IPS DF 6.9 (cell line): ENCODE data around the gene FOXD3.

Experiments used
- DNase-seq: peaks from one replicate; pipeline ENCODE4 v3.0.0-alpha.2; 2013; ENCODE audit warnings: low read depth, low spot score
- H3K27ac ChIP-seq: one replicate; pipeline ENCODE4 v1.5.1; 2013; ENCODE audit warnings: low read length, control low read depth
- H3K27me3 ChIP-seq: 2 replicates; pipeline ENCODE4 v1.6.1; 2013; ENCODE audit warnings: mild to moderate bottlenecking, low read length; ENCODE audit not compliant: control insufficient read depth, insufficient read depth
- H3K36me3 ChIP-seq: 2 replicates; pipeline ENCODE4 v1.6.1; 2013; ENCODE audit warnings: low read length; ENCODE audit not compliant: control insufficient read depth, insufficient read depth
- H3K4me1 ChIP-seq: 2 replicates; pipeline ENCODE4 v1.6.1; 2013; ENCODE audit warnings: low read length; ENCODE audit not compliant: control insufficient read depth, insufficient read depth
- H3K4me3 ChIP-seq: 2 replicates; pipeline ENCODE4 v1.5.1; 2013; ENCODE audit warnings: mild to moderate bottlenecking, low read length
- H3K9me3 ChIP-seq: 2 replicates; pipeline ENCODE4 v1.6.1; 2013; ENCODE audit warnings: low read length, inconsistent platforms; ENCODE audit not compliant: control insufficient read depth, insufficient read depth
- WGBS: extraction: QIAGEN DNeasy Blood & Tissue Kit; methylation state at CpG from one replicate; pipeline ENCODE4 v1.1.7; 2013; ENCODE audit warnings: mixed read lengths, missing lambda C conversion rate; ENCODE audit not compliant: insufficient read length, insufficient coverage; 5-methylcytosine and 5-hydroxymethylcytosine counted together

FOXD3 gene

DNA sequence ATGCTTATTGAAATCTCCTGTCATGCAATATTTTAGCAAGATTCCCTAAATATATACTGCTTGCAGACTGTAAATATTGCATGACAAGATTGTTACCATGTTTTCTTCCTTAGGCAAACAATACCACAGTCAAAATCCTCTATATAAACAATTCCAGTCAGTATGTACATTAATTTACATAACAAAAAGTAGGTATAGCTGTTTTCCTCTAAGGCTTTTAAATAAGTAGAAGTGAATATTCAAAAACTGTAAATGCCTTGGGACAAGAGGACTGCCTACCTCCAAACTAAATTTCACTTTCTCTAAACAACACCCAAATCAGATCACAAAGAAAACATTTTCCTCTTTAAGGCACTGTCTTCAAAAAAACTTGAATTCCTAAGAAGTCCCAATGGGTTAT is 17.3 kb upstream of the FOXD3 start:
- Histone ChIP-seq H3K27me3 (no peaks in the 10 kb centered on the region), H3K36me3 (no peaks in the 10 kb centered on the region), H3K4me1 (no peaks in the 10 kb centered on the region; the same call in none of the 2 replicates), H3K27ac (no peak overlapping the region), H3K4me3 (no peak overlapping the region), H3K9me3 (no peaks in the 10 kb centered on the region)
- DNase-seq = no peak

GRCh38 chr1:63307196-63307794 is 15.1 kb upstream of the FOXD3 start:
- H3K27me3 ChIP-seq = no peaks in the 10 kb centered on the region
- WGBS = no CpG with 5 or more reads among the region's 1 CpG

DNA sequence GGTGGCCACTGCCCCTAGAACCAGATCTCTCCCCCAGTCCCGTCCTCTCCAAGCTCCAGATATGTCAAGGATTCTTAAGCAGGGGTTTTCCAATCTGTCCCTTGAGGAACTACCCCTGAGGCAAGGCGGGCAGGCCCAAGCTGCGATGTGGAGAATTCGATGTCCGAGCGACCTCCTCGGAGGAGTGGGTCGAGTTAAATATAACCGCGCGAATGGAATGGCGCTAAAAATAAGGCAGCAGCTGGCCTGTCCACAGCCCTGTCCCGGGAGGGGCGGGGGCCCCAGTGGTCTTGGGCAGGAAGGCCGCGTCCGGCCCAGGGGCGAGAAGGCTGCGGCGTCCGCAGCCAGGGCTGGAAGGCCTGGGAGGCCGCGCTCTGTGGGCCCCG is 5.8 kb upstream of the FOXD3 start:
- Histone ChIP-seq H3K4me1 (peaks cover 5% of the 10 kb centered on the region; the same call in 1 of the 2 replicates), H3K4me3 (peak overlapping the region; percentile 48; the same call in 1 of the 2 replicates), H3K9me3 (no peaks in the 10 kb centered on the region), H3K27ac (no peak overlapping the region), H3K36me3 (no peaks in the 10 kb centered on the region), H3K27me3 (no peaks in the 10 kb centered on the region; the same call in 1 of the 2 replicates)
- DNase-seq = no peak
- no CpG with 5 or more reads among the region's 24 CpGs for WGBS

More at GRCh38 chr1:63307196-63307794, 15.1 kb upstream of the FOXD3 start:
- DNase-seq = no peak
- Histone ChIP-seq H3K27ac (no peak overlapping the region), H3K9me3 (no peaks in the 10 kb centered on the region), H3K4me3 (no peak overlapping the region), H3K4me1 (no peaks in the 10 kb centered on the region; the same call in none of the 2 replicates), H3K36me3 (no peaks in the 10 kb centered on the region)

DNA sequence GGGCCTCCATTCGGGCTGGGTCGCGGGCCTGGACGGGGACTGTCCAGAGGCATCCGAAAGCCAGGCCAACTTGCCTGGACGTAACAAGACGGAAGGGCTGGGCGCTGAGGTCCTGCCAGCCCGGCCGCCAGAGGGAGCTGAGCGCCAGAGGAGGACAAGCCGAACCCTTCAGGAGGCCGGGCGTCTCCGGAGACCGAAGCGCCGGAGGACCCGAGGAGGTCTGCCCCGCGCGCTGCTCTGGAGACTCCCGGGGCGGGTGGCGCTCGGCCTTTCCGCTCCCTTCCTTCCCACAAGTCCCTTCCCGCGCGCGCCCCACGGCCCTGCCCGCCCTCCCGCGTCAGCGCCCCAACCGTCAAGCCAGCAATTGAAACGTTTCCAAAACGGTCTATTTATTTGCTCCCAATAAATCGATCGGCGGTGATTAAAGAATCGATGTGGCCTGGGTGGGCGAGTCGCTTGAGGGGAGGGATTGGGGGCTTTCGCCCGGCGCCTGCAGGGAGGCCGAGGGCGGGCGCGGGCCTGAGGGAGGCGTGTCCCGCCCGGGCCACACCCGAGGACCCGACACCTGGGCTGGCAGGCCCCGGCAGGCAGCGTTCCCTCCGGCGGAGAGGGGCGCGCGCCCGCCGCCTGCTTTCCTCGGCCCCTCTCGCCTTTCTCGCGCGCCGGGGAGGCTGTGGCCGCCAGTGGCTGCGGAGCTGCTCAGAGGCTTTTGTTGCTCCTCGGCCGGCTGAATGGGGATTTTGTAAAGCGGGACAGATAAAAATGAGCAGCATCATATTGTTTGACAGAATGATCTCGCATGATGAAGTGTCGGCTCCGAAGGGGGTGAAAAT is 5.2 kb upstream of the FOXD3 start:
- peak overlapping the region; percentile 48; the same call in 1 of the 2 replicates for H3K4me3 ChIP-seq
- no peaks in the 10 kb centered on the region for H3K36me3 ChIP-seq
- no peak overlapping the region for H3K27ac ChIP-seq
- DNase-seq = no peak
- WGBS = no CpG with 5 or more reads among the region's 80 CpGs
- no peaks in the 10 kb centered on the region; the same call in 1 of the 2 replicates for H3K27me3 ChIP-seq
- no peaks in the 10 kb centered on the region for H3K9me3 ChIP-seq
- peaks cover 5% of the 10 kb centered on the region; the same call in 1 of the 2 replicates for H3K4me1 ChIP-seq

DNA sequence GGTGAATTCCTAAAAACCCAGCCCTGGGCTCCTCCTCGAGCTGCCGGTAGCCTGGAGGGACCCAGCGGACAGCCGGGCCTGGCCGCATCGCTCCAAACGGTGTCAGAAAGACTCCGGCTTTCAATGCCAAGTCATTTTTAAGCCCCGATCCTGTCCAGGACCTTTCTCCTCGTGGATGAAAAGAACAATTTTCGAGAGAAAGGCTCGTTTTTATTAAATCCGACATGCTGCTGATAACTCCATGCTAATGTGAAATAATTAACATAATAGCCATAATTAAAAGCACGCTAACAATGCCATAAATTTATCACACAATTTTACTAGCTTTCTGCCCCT is 4.6 kb upstream of the FOXD3 start:
- Histone ChIP-seq H3K27ac (no peak overlapping the region), H3K27me3 (no peaks in the 10 kb centered on the region; the same call in 1 of the 2 replicates), H3K4me1 (peaks cover 5% of the 10 kb centered on the region; the same call in 1 of the 2 replicates), H3K9me3 (no peaks in the 10 kb centered on the region), H3K4me3 (peak overlapping the region; percentile 48; the same call in 1 of the 2 replicates), H3K36me3 (no peaks in the 10 kb centered on the region)
- DNase-seq = no peak
- no CpG with 5 or more reads among the region's 14 CpGs for WGBS

DNA sequence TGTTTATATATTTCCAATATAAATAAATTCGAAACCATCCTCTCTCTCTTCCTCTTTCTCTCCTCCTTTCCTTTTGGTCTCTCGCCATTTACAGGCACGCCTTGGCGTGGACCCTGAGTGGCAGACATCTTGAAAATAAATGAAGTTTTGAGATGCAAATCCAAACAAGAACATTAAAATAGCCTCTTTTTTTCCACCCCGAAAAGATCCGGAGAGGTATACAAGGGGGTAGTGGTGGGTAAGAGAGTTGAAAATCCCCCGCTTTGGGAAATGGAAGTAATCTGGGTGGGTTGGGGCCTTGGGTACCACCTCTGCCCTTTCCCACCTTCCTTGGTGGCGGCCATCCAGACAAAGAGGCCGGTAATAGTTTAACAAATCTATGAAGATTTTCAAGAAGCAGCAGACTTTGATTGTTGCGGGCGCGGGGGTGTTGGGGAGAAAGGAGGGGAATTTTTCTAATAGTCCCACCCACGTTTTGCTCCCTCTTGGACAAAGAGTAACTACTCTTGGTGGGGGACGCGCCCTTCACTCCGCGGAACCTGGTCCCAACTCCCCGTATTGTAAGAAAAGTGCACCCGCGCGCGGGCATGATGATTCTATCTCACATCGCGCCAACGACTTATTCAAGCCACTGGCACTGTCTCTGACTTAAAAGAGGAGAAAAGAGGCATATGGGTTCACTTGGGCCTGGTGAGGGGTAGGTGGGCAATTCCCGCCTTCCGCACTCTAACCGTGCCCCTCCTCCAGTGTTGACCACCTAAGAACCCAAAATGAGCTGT is 4.0 kb upstream of the FOXD3 start:
- Histone ChIP-seq H3K4me3 (no peak overlapping the region), H3K9me3 (no peaks in the 10 kb centered on the region), H3K36me3 (no peaks in the 10 kb centered on the region), H3K27me3 (no peaks in the 10 kb centered on the region; the same call in 1 of the 2 replicates), H3K4me1 (peaks cover 5% of the 10 kb centered on the region; the same call in 1 of the 2 replicates), H3K27ac (no peak overlapping the region)
- no peak for DNase-seq
- no CpG with 5 or more reads among the region's 28 CpGs for WGBS

DNA sequence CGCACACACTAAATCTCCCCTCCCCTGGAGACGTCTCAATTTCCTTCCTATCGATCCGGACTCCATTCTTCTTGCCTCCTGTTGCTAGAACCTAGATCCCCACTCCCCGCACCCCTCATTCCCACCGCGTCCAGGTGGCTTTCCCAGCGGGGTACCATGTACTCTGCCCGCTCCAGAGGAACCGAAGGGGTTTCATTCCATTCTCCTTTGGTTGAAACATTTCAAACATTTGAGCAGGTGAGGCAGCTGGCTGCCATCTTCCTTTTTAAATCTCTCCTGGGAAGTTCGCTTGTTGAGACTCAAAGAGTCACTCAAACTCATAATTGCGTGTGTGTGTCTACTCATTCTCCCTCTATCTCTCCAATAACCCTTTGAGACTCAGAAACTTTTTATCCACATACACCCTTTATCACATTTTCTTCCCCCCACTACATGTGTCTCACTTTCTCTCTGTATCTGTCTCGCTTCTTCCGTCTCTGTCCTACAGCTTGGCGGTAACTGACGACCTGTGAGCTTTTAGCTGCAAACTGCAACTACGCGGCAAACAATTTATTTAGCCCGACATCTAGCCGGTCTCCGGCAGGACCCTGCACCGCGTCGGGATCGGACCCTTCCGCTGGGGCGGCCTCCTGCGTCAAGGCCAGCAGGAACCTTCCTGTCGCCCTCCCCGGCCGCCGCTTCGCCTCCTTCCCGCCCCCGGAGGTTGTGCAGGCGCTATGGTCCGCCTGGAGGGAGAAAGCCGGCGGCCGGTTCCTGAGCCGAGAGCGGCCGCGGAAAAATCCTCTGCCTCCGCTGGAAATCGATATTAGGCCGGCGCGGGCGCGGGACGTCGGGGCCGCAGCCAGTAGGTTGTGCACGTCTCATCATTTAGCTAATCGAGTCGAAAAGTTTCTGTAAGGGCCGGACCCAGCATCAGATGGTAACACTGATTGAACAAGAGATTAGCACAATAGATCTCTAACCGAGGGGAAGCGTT is 3.0 kb upstream of the FOXD3 start:
- Histone ChIP-seq H3K9me3 (no peaks in the 10 kb centered on the region), H3K36me3 (no peaks in the 10 kb centered on the region), H3K27me3 (no peaks in the 10 kb centered on the region; the same call in 1 of the 2 replicates), H3K27ac (no peak overlapping the region), H3K4me1 (peaks cover 5% of the 10 kb centered on the region; the same call in 1 of the 2 replicates), H3K4me3 (peak overlapping the region; percentile 41; the same call in 1 of the 2 replicates)
- no peak for DNase-seq
- 100% methylated on average over 1 of the region's 60 CpGs for WGBS

- Histone ChIP-seq H3K4me3 (peak overlapping the region; percentile 41; the same call in 1 of the 2 replicates), H3K4me1 (peaks cover 5% of the 10 kb centered on the region; the same call in 1 of the 2 replicates), H3K27ac (no peak overlapping the region), H3K9me3 (no peaks in the 10 kb centered on the region), H3K27me3 (no peaks in the 10 kb centered on the region; the same call in 1 of the 2 replicates), H3K36me3 (no peaks in the 10 kb centered on the region)
- WGBS = no CpG with 5 or more reads among the region's 47 CpGs
- DNase-seq = no peak
Measured at GRCh38 chr1:63320022-63320721, 2.2 kb upstream of the FOXD3 start.

GRCh38 chr1:63321066-63321784 is 1.1 kb upstream of the FOXD3 start:
- H3K27ac ChIP-seq = no peak overlapping the region
- H3K9me3 ChIP-seq = no peaks in the 10 kb centered on the region
- WGBS = no CpG with 5 or more reads among the region's 39 CpGs
- DNase-seq = no peak
- no peaks in the 10 kb centered on the region; the same call in 1 of the 2 replicates for H3K27me3 ChIP-seq
- peak overlapping the region; percentile 68; the same call in 1 of the 2 replicates for H3K4me3 ChIP-seq
- no peaks in the 10 kb centered on the region for H3K36me3 ChIP-seq
- H3K4me1 ChIP-seq = peaks cover 4% of the 10 kb centered on the region; the same call in 1 of the 2 replicates
